NT2/D1 (cell line): ENCODE results near the gene UGT1A3.

Source experiments
- DNase-seq: peaks from one replicate; pipeline ENCODE4 v3.0.0-alpha.2; 2011; ENCODE audit warnings: low read depth, low spot score
- H3K27me3 ChIP-seq: 2 replicates; pipeline ENCODE4 v1.6.0; 2011; ENCODE audit warnings: mild to moderate bottlenecking; ENCODE audit not compliant: insufficient read length, insufficient read depth
- H3K36me3 ChIP-seq: 2 replicates; pipeline ENCODE4 v1.6.1; 2011; ENCODE audit warnings: mild to moderate bottlenecking, low read length, mixed read lengths; ENCODE audit not compliant: insufficient read depth, insufficient read length
- H3K4me1 ChIP-seq: 2 replicates; pipeline ENCODE4 v1.5.1; 2011; ENCODE audit not compliant: insufficient read depth, insufficient read length
- H3K4me3 ChIP-seq: 2 replicates; pipeline ENCODE4 v1.5.1; 2011; ENCODE audit warnings: low read depth; ENCODE audit not compliant: insufficient read length
- H3K9ac ChIP-seq: 2 replicates; pipeline ENCODE4 v1.6.0; 2011; ENCODE audit warnings: low read depth; ENCODE audit not compliant: insufficient read length
- H3K9me3 ChIP-seq: 2 replicates; pipeline ENCODE4 v1.5.1; 2011; ENCODE audit warnings: mild to moderate bottlenecking, low read length; ENCODE audit not compliant: insufficient read depth
- SUZ12 ChIP-seq: IDR thresholded peaks from 2 replicates; pipeline ENCODE4 v1.6.1; 2011; ENCODE audit not compliant: insufficient read length, insufficient read depth; ENCODE audit errors: extremely low read depth
- YY1 ChIP-seq: IDR thresholded peaks from 2 replicates; pipeline ENCODE4 v1.6.1; 2011; ENCODE audit not compliant: insufficient read length, insufficient read depth
- ZNF274 ChIP-seq: IDR thresholded peaks from 2 replicates; pipeline ENCODE4 v1.6.1; 2011; ENCODE audit warnings: mild to moderate bottlenecking, low read depth, low read length

The UGT1A3 gene

GRCh38 chr2:233816334-233816733, 87.5 kb downstream of the UGT1A3 start:
- Histone ChIP-seq H3K27me3 (peaks cover 2% of the 10 kb centered on the region), H3K36me3 (no peaks in the 10 kb centered on the region), H3K9ac (no peak overlapping the region), H3K4me1 (no peaks in the 10 kb centered on the region), H3K4me3 (no peak overlapping the region), H3K9me3 (no peaks in the 10 kb centered on the region)
- no peak for DNase-seq
- TF ChIP-seq ZNF274: no peak
- TF ChIP-seq SUZ12: no peak
- TF ChIP-seq YY1: no peak

- Histone ChIP-seq H3K4me1 (no peaks in the 10 kb centered on the region), H3K36me3 (no peaks in the 10 kb centered on the region), H3K4me3 (no peak overlapping the region), H3K27me3 (peaks cover 2% of the 10 kb centered on the region), H3K9me3 (no peaks in the 10 kb centered on the region), H3K9ac (no peak overlapping the region)
- TF ChIP-seq YY1 (no peak), SUZ12 (no peak), ZNF274 (no peak)
- no peak for DNase-seq
Observed at GRCh38 chr2:233816771-233817170, 87.9 kb downstream of the UGT1A3 start.

- no peak for DNase-seq
- H3K4me1 ChIP-seq: peaks cover 1% of the 10 kb centered on the region
- no peak overlapping the region for H3K4me3 ChIP-seq
- no peak for TF ChIP-seq YY1
- TF ChIP-seq SUZ12: no peak
- TF ChIP-seq ZNF274: no peak
- H3K9me3 ChIP-seq: no peaks in the 10 kb centered on the region
- no peaks in the 10 kb centered on the region for H3K36me3 ChIP-seq
- peaks cover 2% of the 10 kb centered on the region for H3K27me3 ChIP-seq
- H3K9ac ChIP-seq: no peak overlapping the region
Observed at GRCh38 chr2:233817361-233817911, 88.6 kb downstream of the UGT1A3 start.

- Histone ChIP-seq H3K4me1 (peaks cover 7% of the 10 kb centered on the region), H3K4me3 (no peak overlapping the region), H3K27me3 (peaks cover 2% of the 10 kb centered on the region), H3K36me3 (no peaks in the 10 kb centered on the region), H3K9me3 (no peaks in the 10 kb centered on the region), H3K9ac (no peak overlapping the region)
- no peak for DNase-seq
- TF ChIP-seq ZNF274 (no peak), YY1 (no peak), SUZ12 (no peak)
Observed at GRCh38 chr2:233817995-233818638, 89.3 kb downstream of the UGT1A3 start.

GRCh38 chr2:233818639-233819621, 90.1 kb downstream of the UGT1A3 start:
- H3K9me3 ChIP-seq: no peaks in the 10 kb centered on the region
- TF ChIP-seq YY1: no peak
- TF ChIP-seq ZNF274: no peak
- no peak for TF ChIP-seq SUZ12
- peaks cover 2% of the 10 kb centered on the region for H3K27me3 ChIP-seq
- no peak overlapping the region for H3K4me3 ChIP-seq
- no peak overlapping the region for H3K9ac ChIP-seq
- no peak for DNase-seq
- H3K4me1 ChIP-seq: peaks cover 7% of the 10 kb centered on the region
- H3K36me3 ChIP-seq: no peaks in the 10 kb centered on the region

- Histone ChIP-seq H3K9ac (no peak overlapping the region), H3K9me3 (no peaks in the 10 kb centered on the region), H3K36me3 (no peaks in the 10 kb centered on the region), H3K4me3 (no peak overlapping the region), H3K27me3 (peaks cover 2% of the 10 kb centered on the region), H3K4me1 (peaks cover 7% of the 10 kb centered on the region)
- DNase-seq: no peak
- TF ChIP-seq SUZ12 (no peak), YY1 (no peak), ZNF274 (no peak)
Observed at GRCh38 chr2:233819884-233820773, 91.3 kb downstream of the UGT1A3 start.
